ENCODE measurements around the gene PTGFR.

The PTGFR gene

GRCh38 chr1:78520216-78520615, 29.4 kb downstream of the PTGFR start:
- no peak for DNase-seq (ENCODE audit: low read depth in 1 of 2, low spot score in 1 of 2)

- no peak for DNase-seq (ENCODE audit: low read depth in 1 of 2, low spot score in 1 of 2)
These were observed 30.1 kb downstream of the PTGFR start for GRCh38 chr1:78520843-78521242.

- DNase-seq (ENCODE audit: low read depth in 1 of 2, low spot score in 1 of 2), result no peak
These were observed 31.4 kb downstream of the PTGFR start for GRCh38 chr1:78522136-78522535.

GRCh38 chr1:78526496-78526895, 35.7 kb downstream of the PTGFR start:
- no peak for DNase-seq (ENCODE audit: low read depth in 1 of 2, low spot score in 1 of 2)

GRCh38 chr1:78527706-78528105, 36.9 kb downstream of the PTGFR start:
- DNase-seq (ENCODE audit: low read depth in 1 of 2, low spot score in 1 of 2), result no peak

GRCh38 chr1:78533527-78533926, 42.8 kb downstream of the PTGFR start:
- no peak for DNase-seq (ENCODE audit: low read depth in 1 of 2, low spot score in 1 of 2)

GRCh38 chr1:78535286-78535685, 44.5 kb downstream of the PTGFR start:
- no peak for DNase-seq (ENCODE audit: low read depth in 1 of 2, low spot score in 1 of 2)

GRCh38 chr1:78536427-78536826, 45.7 kb downstream of the PTGFR start:
- DNase-seq (ENCODE audit: low read depth in 1 of 2, low spot score in 1 of 2), result no peak

GRCh38 chr1:78540048-78540447, 49.3 kb downstream of the PTGFR start:
- no peak for DNase-seq (ENCODE audit: low read depth in 1 of 2, low spot score in 1 of 2)

GRCh38 chr1:78541479-78541878, 50.7 kb downstream of the PTGFR start:
- DNase-seq (ENCODE audit: low read depth in 1 of 2, low spot score in 1 of 2), result no peak

- DNase-seq (ENCODE audit: low read depth in 1 of 2, low spot score in 1 of 2), result no peak
These were observed 53.3 kb downstream of the PTGFR start for GRCh38 chr1:78543941-78544643.

- DNase-seq (ENCODE audit: low read depth in 1 of 2, low spot score in 1 of 2), result no peak
These were observed 56.3 kb downstream of the PTGFR start for GRCh38 chr1:78547081-78547480.

GRCh38 chr1:78549331-78549730, 58.6 kb downstream of the PTGFR start:
- DNase-seq (ENCODE audit: low read depth in 1 of 2, low spot score in 1 of 2), result no peak

GRCh38 chr1:78549891-78550290, 59.1 kb downstream of the PTGFR start:
- no peak for DNase-seq (ENCODE audit: low read depth in 1 of 2, low spot score in 1 of 2)

GRCh38 chr1:78553859-78554258, 63.1 kb downstream of the PTGFR start:
- DNase-seq (ENCODE audit: low read depth in 1 of 2, low spot score in 1 of 2), result no peak

GRCh38 chr1:78554840-78555239, 64.1 kb downstream of the PTGFR start:
- DNase-seq (ENCODE audit: low read depth in 1 of 2, low spot score in 1 of 2), result no peak

GRCh38 chr1:78559680-78560079, 68.9 kb downstream of the PTGFR start:
- no peak for DNase-seq (ENCODE audit: low read depth in 1 of 2, low spot score in 1 of 2)

- no peak for DNase-seq (ENCODE audit: low read depth in 1 of 2, low spot score in 1 of 2)
These were observed 70.0 kb downstream of the PTGFR start for GRCh38 chr1:78560811-78561210.

GRCh38 chr1:78561856-78562255, 71.1 kb downstream of the PTGFR start:
- no peak for DNase-seq (ENCODE audit: low read depth in 1 of 2, low spot score in 1 of 2)

- no peak for DNase-seq (ENCODE audit: low read depth in 1 of 2, low spot score in 1 of 2)
These were observed 74.6 kb downstream of the PTGFR start for GRCh38 chr1:78565393-78565792.

GRCh38 chr1:78570539-78570938, 79.8 kb downstream of the PTGFR start:
- DNase-seq (ENCODE audit: low read depth in 1 of 2, low spot score in 1 of 2), result no peak

GRCh38 chr1:78577257-78578100, 86.7 kb downstream of the PTGFR start:
- no peak for DNase-seq (ENCODE audit: low read depth in 1 of 2, low spot score in 1 of 2)

- DNase-seq (ENCODE audit: low read depth in 1 of 2, low spot score in 1 of 2), result no peak
These were observed 95.8 kb downstream of the PTGFR start for GRCh38 chr1:78586572-78586971.

Data from activated CD4-positive, alpha-beta T cell treated with anti-CD3 and anti-CD28 coated beads, Interleukin-2, amount 50 U/mL, for 24 hours (primary cell).